Neural cell (in vitro differentiated cells): Measurements from ENCODE around the gene CAPN13. TPM values are rescaled to one million over a fixed set of nuclear protein-coding genes. Genes with fewer than 3 reads are reported as not detected.

ENCODE experiments used
- H2AFZ ChIP-seq: fragments of 200-600, 300-800 bp; sonication (generic), shearing (Covaris generic); 2 replicates; pipeline ENCODE4 v1.6.0; 2014; ENCODE audit warnings: low read depth, mild to moderate bottlenecking, antibody characterized with exemption, low read length, moderate library complexity
- H3F3A ChIP-seq: fragments of 200-600 bp; shearing (Covaris generic); 2 replicates; pipeline ENCODE4 v1.6.1; 2016; ENCODE audit warnings: mild to moderate bottlenecking, moderate library complexity, mixed read lengths, antibody characterized with exemption, low read length; ENCODE audit not compliant: insufficient read depth, poor library complexity, severe bottlenecking
- H3K27ac ChIP-seq: fragments of 200-600, 300-800 bp; sonication (generic), shearing (Covaris generic); 2 replicates; pipeline ENCODE4 v1.5.1; 2014; ENCODE audit warnings: mild to moderate bottlenecking, low read length, moderate library complexity
- H3K27me3 ChIP-seq: fragments of 300-800, 200-600 bp; sonication (generic), shearing (Covaris generic); 2 replicates; pipeline ENCODE4 v1.6.0; 2014; ENCODE audit warnings: mild to moderate bottlenecking, low read depth, low read length, moderate library complexity; ENCODE audit not compliant: insufficient read depth
- H3K36me3 ChIP-seq: fragments of 300-800, 200-600 bp; sonication (generic), shearing (Covaris generic); 2 replicates; pipeline ENCODE4 v1.5.1; 2014; ENCODE audit warnings: mild to moderate bottlenecking, antibody characterized with exemption, low read length, moderate library complexity; ENCODE audit not compliant: insufficient read depth
- H3K4me2 ChIP-seq: fragments of 300-800, 200-600 bp; sonication (generic), shearing (Covaris generic); 2 replicates; pipeline ENCODE4 v1.6.0; 2014; ENCODE audit warnings: mild to moderate bottlenecking, low read length
- H3K4me3 ChIP-seq: fragments of 300-800, 200-600 bp; sonication (generic), shearing (Covaris generic); 2 replicates; pipeline ENCODE4 v1.5.1; 2014; ENCODE audit warnings: mild to moderate bottlenecking, low read length, moderate library complexity
- H3K79me2 ChIP-seq: fragments of 200-600 bp; shearing (Covaris generic); replicated peaks from 2 replicates; pipeline ENCODE4 v1.6.0; 2014; ENCODE audit warnings: mild to moderate bottlenecking, low read length, moderate library complexity; ENCODE audit not compliant: insufficient read depth
- H3K9ac ChIP-seq: fragments of 300-800, 200-600 bp; sonication (generic), shearing (Covaris generic); 2 replicates; pipeline ENCODE4 v1.6.1; 2016; ENCODE audit warnings: mild to moderate bottlenecking, low read length, mixed read lengths
- H3K9me2 ChIP-seq: fragments of 200-600 bp; shearing (Covaris generic); 2 replicates; pipeline ENCODE4 v1.6.1; 2016; ENCODE audit warnings: mild to moderate bottlenecking, low read length, mixed read lengths; ENCODE audit not compliant: insufficient read depth
- H3K9me3 ChIP-seq: fragments of 200-600, 300-800 bp; sonication (generic), shearing (Covaris generic); 2 replicates; pipeline ENCODE4 v1.6.1; 2016; ENCODE audit warnings: mild to moderate bottlenecking, mixed run types, low read length, moderate library complexity, mixed read lengths
- H4K20me1 ChIP-seq: fragments of 200-600 bp; shearing (Covaris generic); 2 replicates; pipeline ENCODE4 v1.6.1; 2016; ENCODE audit warnings: mild to moderate bottlenecking, mixed run types; ENCODE audit not compliant: insufficient read depth
- CTCF ChIP-seq: fragments of 450-650 bp; IDR thresholded peaks from 2 replicates; pipeline ENCODE4 v1.5.1; 2014; ENCODE audit warnings: antibody characterized with exemption, mild to moderate bottlenecking, moderate library complexity; ENCODE audit not compliant: poor library complexity, severe bottlenecking
- EP300 ChIP-seq: fragments of 450-650 bp; conservative IDR thresholded peaks from 2 replicates; pipeline ENCODE4 v1.6.1; 2014; ENCODE audit warnings: antibody characterized with exemption, mild to moderate bottlenecking, moderate library complexity; ENCODE audit not compliant: poor library complexity, severe bottlenecking
- EZH2 ChIP-seq: fragments of 200-600, 300-800 bp; shearing (Covaris generic), sonication (generic); IDR thresholded peaks from 2 replicates; pipeline ENCODE4 v1.6.1; 2014; ENCODE audit warnings: antibody characterized with exemption, low read length, borderline replicate concordance, mild to moderate bottlenecking; ENCODE audit not compliant: insufficient read depth, poor library complexity, severe bottlenecking
- MXI1 ChIP-seq: fragments of 450-650 bp; conservative IDR thresholded peaks from 2 replicates; pipeline ENCODE4 v1.6.1; 2014; ENCODE audit warnings: antibody characterized with exemption, mild to moderate bottlenecking; ENCODE audit not compliant: poor library complexity, severe bottlenecking
- POLR2AphosphoS5 ChIP-seq: IDR thresholded peaks from 2 replicates; pipeline ENCODE4 v1.6.1; 2012
- RAD21 ChIP-seq: fragments of 450-650 bp; conservative IDR thresholded peaks from 2 replicates; pipeline ENCODE4 v1.6.1; 2014; ENCODE audit warnings: antibody characterized with exemption, mild to moderate bottlenecking, moderate library complexity
- REST ChIP-seq: IDR thresholded peaks from 2 replicates; pipeline ENCODE4 v1.6.1; 2012; ENCODE audit warnings: borderline replicate concordance
- SMC3 ChIP-seq: fragments of 450-650 bp; conservative IDR thresholded peaks from 2 replicates; pipeline ENCODE4 v1.6.1; 2014; ENCODE audit warnings: antibody characterized with exemption, mild to moderate bottlenecking, moderate library complexity; ENCODE audit not compliant: poor library complexity
- TAF1 ChIP-seq: IDR thresholded peaks from 2 replicates; pipeline ENCODE4 v1.6.1; 2012; ENCODE audit warnings: low read depth
- polyA plus RNA-seq: library from polyadenylated mRNA; depleted of rRNA; stranded (reverse); fragments of >200 nt; gene quantifications from 2 replicates; pipeline ENCODE4 v1.2.3, GENCODE V29; 2014

The CAPN13 gene
- polyA plus RNA-seq, 1 donor from 2014 or later, result not detected

GRCh38 chr2:30689496-30690125 is 117.6 kb downstream of the CAPN13 start:
- no peaks in the 10 kb centered on the region for H3K27me3 ChIP-seq
- no peak overlapping the region for H2AFZ ChIP-seq
- H3K27ac ChIP-seq, result no peak overlapping the region
- H3K79me2 ChIP-seq, result no peaks in the 10 kb centered on the region
- H3K36me3 ChIP-seq, result no peaks in the 10 kb centered on the region
- no peak for TF ChIP-seq RAD21
- no peak for TF ChIP-seq REST
- TF ChIP-seq TAF1, result no peak
- TF ChIP-seq MXI1, result no peak
- TF ChIP-seq POLR2AphosphoS5, result no peak
- TF ChIP-seq SMC3, result no peak
- no peak for TF ChIP-seq EP300
- TF ChIP-seq CTCF, result no peak
- no peak for TF ChIP-seq EZH2
- H3K4me3 ChIP-seq, result no peak overlapping the region
- H3K4me2 ChIP-seq, result no peak overlapping the region
- H3F3A ChIP-seq, result no peaks in the 10 kb centered on the region
- H4K20me1 ChIP-seq, result no peaks in the 10 kb centered on the region
- no peaks in the 10 kb centered on the region for H3K9me3 ChIP-seq
- no peaks in the 10 kb centered on the region for H3K9me2 ChIP-seq
- no peak overlapping the region for H3K9ac ChIP-seq

GRCh38 chr2:30688956-30689401 is 118.3 kb downstream of the CAPN13 start:
- no peaks in the 10 kb centered on the region for H3K9me3 ChIP-seq
- H4K20me1 ChIP-seq, result no peaks in the 10 kb centered on the region
- no peak overlapping the region for H3K27ac ChIP-seq
- no peaks in the 10 kb centered on the region for H3K9me2 ChIP-seq
- TF ChIP-seq TAF1 (no peak), CTCF (no peak), REST (no peak), MXI1 (no peak), RAD21 (no peak), SMC3 (no peak), EP300 (no peak), EZH2 (no peak), POLR2AphosphoS5 (no peak)
- no peaks in the 10 kb centered on the region for H3K79me2 ChIP-seq
- H3K4me2 ChIP-seq, result no peak overlapping the region
- no peak overlapping the region for H2AFZ ChIP-seq
- H3K9ac ChIP-seq, result no peak overlapping the region
- no peaks in the 10 kb centered on the region for H3K27me3 ChIP-seq
- no peaks in the 10 kb centered on the region for H3K36me3 ChIP-seq
- H3K4me3 ChIP-seq, result no peak overlapping the region
- no peaks in the 10 kb centered on the region for H3F3A ChIP-seq
